Liver (tissue), 9 donors: ENCODE data around the gene MAPT. TPM values are rescaled to one million over a fixed set of nuclear protein-coding genes. Genes with fewer than 3 reads are reported as not detected.

Experiments used
- DNase-seq: peaks from one replicate; pipeline ENCODE4 v3.0.0-alpha.2; 2017; ENCODE audit warnings: low spot score
- H3K27ac ChIP-seq, 2 donors: one replicate each; pipeline ENCODE4 v1.7.0; 2013; ENCODE audit warnings: inconsistent platforms in 2 of 2, low read length in 2 of 2, control low read depth in 1 of 2, low read depth in 1 of 2, mild to moderate bottlenecking in 1 of 2
- H3K27me3 ChIP-seq, 4 donors: one replicate each; pipeline versions ENCODE4 v1.6.1 to v1.7.0; 2013; ENCODE audit warnings: low read length in 3 of 4, inconsistent platforms in 1 of 4, mild to moderate bottlenecking in 1 of 4, moderate library complexity in 1 of 4; ENCODE audit not compliant: control insufficient read depth in 4 of 4, insufficient read depth in 4 of 4
- H3K36me3 ChIP-seq, 4 donors: one replicate each; pipeline versions ENCODE4 v1.6.1 to v1.7.0; 2013; ENCODE audit warnings: low read length in 3 of 4, mild to moderate bottlenecking in 3 of 4, low read depth in 1 of 4, moderate library complexity in 1 of 4; ENCODE audit not compliant: control insufficient read depth in 4 of 4, insufficient read depth in 3 of 4
- H3K4me1 ChIP-seq, 4 donors: one replicate each; pipeline versions ENCODE4 v1.6.1 to v1.7.0; 2013; ENCODE audit warnings: low read length in 3 of 4, mild to moderate bottlenecking in 3 of 4, moderate library complexity in 1 of 4; ENCODE audit not compliant: control insufficient read depth in 4 of 4, insufficient read depth in 4 of 4
- H3K4me3 ChIP-seq, 3 donors: one replicate each; pipeline versions ENCODE4 v1.6.1 to v1.7.0; 2013; ENCODE audit warnings: low read length in 3 of 3, control low read depth in 1 of 3, low read depth in 1 of 3, mild to moderate bottlenecking in 1 of 3
- H3K9ac ChIP-seq, 2 donors: one replicate each; pipeline ENCODE4 v1.7.0; 2013; ENCODE audit warnings: low read length in 2 of 2, mild to moderate bottlenecking in 2 of 2, moderate library complexity in 2 of 2, control low read depth in 1 of 2, low read depth in 1 of 2
- H3K9me3 ChIP-seq, 4 donors: one replicate each; pipeline versions ENCODE4 v1.6.1 to v1.7.0; 2013; ENCODE audit warnings: low read length in 3 of 4; ENCODE audit not compliant: control insufficient read depth in 4 of 4
- ATF3 ChIP-seq: IDR thresholded peaks from 2 replicates; pipeline ENCODE4 v1.6.1; 2016; ENCODE audit warnings: antibody characterized with exemption
- EGR1 ChIP-seq, 2 donors: IDR thresholded peaks; 2 replicates each; pipeline ENCODE4 v1.6.1; 2016 to 2018; ENCODE audit warnings: antibody characterized with exemption in 2 of 2, low read depth in 2 of 2
- FOXA1 ChIP-seq: IDR thresholded peaks from 2 replicates; pipeline ENCODE4 v1.6.1; 2016; ENCODE audit warnings: antibody characterized with exemption
- FOXA2 ChIP-seq: IDR thresholded peaks from 2 replicates; pipeline ENCODE4 v1.6.1; 2016; ENCODE audit warnings: antibody characterized with exemption
- GABPA ChIP-seq, 2 donors: IDR thresholded peaks in 1 of 2; conservative IDR thresholded peaks in 1 of 2; 2 replicates each; pipeline ENCODE4 v1.6.1; 2016; ENCODE audit warnings: antibody characterized with exemption in 2 of 2, mild to moderate bottlenecking in 1 of 2, moderate library complexity in 1 of 2
- HNF4A ChIP-seq, 2 donors: conservative IDR thresholded peaks; 2 replicates each; pipeline ENCODE4 v1.6.1; 2016; ENCODE audit warnings: antibody characterized with exemption in 2 of 2, mild to moderate bottlenecking in 2 of 2
- JUND ChIP-seq, 2 donors: IDR thresholded peaks; 2 replicates each; pipeline ENCODE4 v1.6.1; 2016; ENCODE audit warnings: antibody characterized with exemption in 2 of 2
- RAD21 ChIP-seq, 2 donors: IDR thresholded peaks; 2 replicates each; pipeline ENCODE4 v1.6.1; 2016; ENCODE audit warnings: antibody characterized with exemption in 2 of 2, mild to moderate bottlenecking in 2 of 2
- RXRA ChIP-seq, 2 donors: IDR thresholded peaks; 2 replicates each; pipeline ENCODE4 v1.6.1; 2017 to 2018; ENCODE audit warnings: antibody characterized with exemption in 2 of 2, mild to moderate bottlenecking in 1 of 2
- SP1 ChIP-seq: IDR thresholded peaks from 2 replicates; pipeline ENCODE4 v1.6.1; 2018; ENCODE audit warnings: antibody characterized with exemption, mild to moderate bottlenecking
- TAF1 ChIP-seq: conservative IDR thresholded peaks from 2 replicates; pipeline ENCODE4 v1.6.1; 2016; ENCODE audit warnings: antibody characterized with exemption, mild to moderate bottlenecking
- YY1 ChIP-seq: IDR thresholded peaks from 2 replicates; pipeline ENCODE4 v1.6.1; 2016; ENCODE audit warnings: antibody characterized with exemption, mild to moderate bottlenecking
- WGBS: extraction: QIAGEN DNeasy Blood & Tissue Kit; methylation state at CpG from one replicate; pipeline ENCODE4 v1.1.7; 2013; 5-methylcytosine and 5-hydroxymethylcytosine counted together
- polyA plus RNA-seq, 2 donors: library from polyadenylated mRNA; stranded (reverse) in 1 of 2; unstranded in 1 of 2; fragments of 200-250 nt in 1 of 2; fragments of >200 nt in 1 of 2; fragmentation: Nextera tagmentation in 1 of 2; extraction: Ambion mirVana in 1 of 2; gene quantifications; one replicate each; pipeline versions ENCODE4 v1.2.1 to v1.2.3, GENCODE V29; 2013 to 2015
- total RNA-seq, 2 donors: library from RNA; depleted of rRNA; stranded (reverse); fragments of >200 nt; gene quantifications; one replicate each; pipeline ENCODE4 v1.2.3, GENCODE V29; 2014
- TF ChIP-seq, protein P1 (sequence below): IDR thresholded peaks from 2 replicates; pipeline ENCODE4 v1.6.1; 2016; ENCODE audit warnings: antibody characterized with exemption
- TF ChIP-seq, protein P2 (sequence below): IDR thresholded peaks from 2 replicates; pipeline ENCODE4 v1.6.1; 2016; ENCODE audit warnings: antibody characterized with exemption
- TF ChIP-seq, protein P3 (sequence below): fragments of 150-350 bp; IDR thresholded peaks from 2 replicates; pipeline ENCODE4 v1.5.1; 2017; ENCODE audit warnings: improper control_type of control experiment, low read depth, low read length; ENCODE audit not compliant: missing input control
- donor health status: healthy.
- donor health status: healthy.
- donor health status: healthy.
- donor health status: healthy.
- donor health status: healthy.

Gene MAPT
- total and polyA plus RNA-seq, 4 donors = 0.05 to 0.67 (median 0.27) TPM

DNA sequence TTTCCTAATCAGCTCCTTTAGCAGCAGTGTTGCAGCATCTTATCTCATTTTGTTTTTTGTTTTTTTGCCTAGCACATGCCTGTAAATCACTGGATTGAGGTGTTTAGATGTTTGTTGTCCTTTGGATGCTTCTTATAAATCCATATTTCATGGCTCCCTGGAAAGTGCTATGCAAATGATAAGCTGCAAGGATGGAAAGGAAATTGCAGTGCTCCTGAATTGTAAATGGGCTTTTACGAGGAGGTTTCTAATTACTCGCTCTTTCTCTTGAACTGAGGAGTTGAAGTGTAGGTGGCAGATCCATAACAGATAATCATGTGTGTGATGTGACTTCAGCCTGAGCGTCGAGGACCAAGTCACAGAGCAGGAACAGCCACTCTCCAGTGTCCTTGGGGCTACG lies 45.0 kb downstream of the MAPT start:
- no peak overlapping the region for H3K4me3 ChIP-seq
- H3K27me3 ChIP-seq = no peaks in the 10 kb centered on the region
- no peak overlapping the region for H3K27ac ChIP-seq
- 82% methylated on average over 5 of the region's 5 CpGs for WGBS
- TF ChIP-seq RXRA (IDR thresholded peaks at IDR 0.05) = peak in 1 of 2 donors; percentile 39
- TF ChIP-seq, protein P1, sequence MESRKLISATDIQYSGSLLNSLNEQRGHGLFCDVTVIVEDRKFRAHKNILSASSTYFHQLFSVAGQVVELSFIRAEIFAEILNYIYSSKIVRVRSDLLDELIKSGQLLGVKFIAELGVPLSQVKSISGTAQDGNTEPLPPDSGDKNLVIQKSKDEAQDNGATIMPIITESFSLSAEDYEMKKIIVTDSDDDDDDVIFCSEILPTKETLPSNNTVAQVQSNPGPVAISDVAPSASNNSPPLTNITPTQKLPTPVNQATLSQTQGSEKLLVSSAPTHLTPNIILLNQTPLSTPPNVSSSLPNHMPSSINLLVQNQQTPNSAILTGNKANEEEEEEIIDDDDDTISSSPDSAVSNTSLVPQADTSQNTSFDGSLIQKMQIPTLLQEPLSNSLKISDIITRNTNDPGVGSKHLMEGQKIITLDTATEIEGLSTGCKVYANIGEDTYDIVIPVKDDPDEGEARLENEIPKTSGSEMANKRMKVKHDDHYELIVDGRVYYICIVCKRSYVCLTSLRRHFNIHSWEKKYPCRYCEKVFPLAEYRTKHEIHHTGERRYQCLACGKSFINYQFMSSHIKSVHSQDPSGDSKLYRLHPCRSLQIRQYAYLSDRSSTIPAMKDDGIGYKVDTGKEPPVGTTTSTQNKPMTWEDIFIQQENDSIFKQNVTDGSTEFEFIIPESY = no peak
- no peaks in the 10 kb centered on the region for H3K9me3 ChIP-seq
- DNase-seq = no peak
- H3K9ac ChIP-seq = no peak overlapping the region
- H3K4me1 ChIP-seq = peaks cover 7 to 48% (median 31%) of the 10 kb centered on the region in 4 donors
- H3K36me3 ChIP-seq = no peaks in the 10 kb centered on the region

DNA sequence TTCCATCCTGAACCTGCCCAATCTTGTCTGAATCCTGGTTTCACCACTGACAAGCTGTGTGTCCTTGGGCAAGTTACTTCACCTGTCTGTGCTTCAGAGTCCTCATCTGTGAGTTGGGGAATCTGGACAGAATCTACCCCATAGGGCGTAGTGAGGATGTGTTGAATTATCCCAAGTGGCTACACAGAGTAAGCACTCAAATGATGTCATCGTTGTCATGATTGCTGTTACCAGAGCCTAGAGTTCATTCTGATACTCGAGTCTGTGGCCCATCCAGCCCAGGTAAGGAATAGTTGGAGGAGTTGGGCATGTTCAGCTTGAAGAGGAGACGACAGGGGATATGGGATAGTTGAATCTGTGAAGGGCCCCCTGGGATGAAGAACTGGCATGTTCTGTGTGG lies 45.9 kb downstream of the MAPT start:
- Histone ChIP-seq H3K9me3 (no peaks in the 10 kb centered on the region), H3K27me3 (no peaks in the 10 kb centered on the region), H3K36me3 (no peaks in the 10 kb centered on the region), H3K4me1 (peaks cover 7 to 48% (median 30%) of the 10 kb centered on the region in 4 donors), H3K4me3 (no peak overlapping the region), H3K9ac (no peak overlapping the region), H3K27ac (no peak overlapping the region)
- TF ChIP-seq HNF4A (conservative IDR thresholded peaks at IDR 0.05) = no peak
- TF ChIP-seq, protein P2, sequence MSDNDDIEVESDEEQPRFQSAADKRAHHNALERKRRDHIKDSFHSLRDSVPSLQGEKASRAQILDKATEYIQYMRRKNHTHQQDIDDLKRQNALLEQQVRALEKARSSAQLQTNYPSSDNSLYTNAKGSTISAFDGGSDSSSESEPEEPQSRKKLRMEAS = no peak
- TF ChIP-seq, protein P3, sequence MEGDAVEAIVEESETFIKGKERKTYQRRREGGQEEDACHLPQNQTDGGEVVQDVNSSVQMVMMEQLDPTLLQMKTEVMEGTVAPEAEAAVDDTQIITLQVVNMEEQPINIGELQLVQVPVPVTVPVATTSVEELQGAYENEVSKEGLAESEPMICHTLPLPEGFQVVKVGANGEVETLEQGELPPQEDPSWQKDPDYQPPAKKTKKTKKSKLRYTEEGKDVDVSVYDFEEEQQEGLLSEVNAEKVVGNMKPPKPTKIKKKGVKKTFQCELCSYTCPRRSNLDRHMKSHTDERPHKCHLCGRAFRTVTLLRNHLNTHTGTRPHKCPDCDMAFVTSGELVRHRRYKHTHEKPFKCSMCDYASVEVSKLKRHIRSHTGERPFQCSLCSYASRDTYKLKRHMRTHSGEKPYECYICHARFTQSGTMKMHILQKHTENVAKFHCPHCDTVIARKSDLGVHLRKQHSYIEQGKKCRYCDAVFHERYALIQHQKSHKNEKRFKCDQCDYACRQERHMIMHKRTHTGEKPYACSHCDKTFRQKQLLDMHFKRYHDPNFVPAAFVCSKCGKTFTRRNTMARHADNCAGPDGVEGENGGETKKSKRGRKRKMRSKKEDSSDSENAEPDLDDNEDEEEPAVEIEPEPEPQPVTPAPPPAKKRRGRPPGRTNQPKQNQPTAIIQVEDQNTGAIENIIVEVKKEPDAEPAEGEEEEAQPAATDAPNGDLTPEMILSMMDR = no peak
- no peak for TF ChIP-seq EGR1 (IDR thresholded peaks at IDR 0.05; ENCODE audit: low read depth in 2 of 2)
- no peak for TF ChIP-seq GABPA (IDR thresholded peaks at IDR 0.05 in 1 of 2, conservative IDR thresholded peaks at IDR 0.05 in 1 of 2)
- TF ChIP-seq, protein P1 = no peak
- no peak for TF ChIP-seq RAD21 (IDR thresholded peaks at IDR 0.05)
- no peak for TF ChIP-seq FOXA1
- 87% methylated on average over 4 of the region's 4 CpGs for WGBS
- DNase-seq = no peak

DNA sequence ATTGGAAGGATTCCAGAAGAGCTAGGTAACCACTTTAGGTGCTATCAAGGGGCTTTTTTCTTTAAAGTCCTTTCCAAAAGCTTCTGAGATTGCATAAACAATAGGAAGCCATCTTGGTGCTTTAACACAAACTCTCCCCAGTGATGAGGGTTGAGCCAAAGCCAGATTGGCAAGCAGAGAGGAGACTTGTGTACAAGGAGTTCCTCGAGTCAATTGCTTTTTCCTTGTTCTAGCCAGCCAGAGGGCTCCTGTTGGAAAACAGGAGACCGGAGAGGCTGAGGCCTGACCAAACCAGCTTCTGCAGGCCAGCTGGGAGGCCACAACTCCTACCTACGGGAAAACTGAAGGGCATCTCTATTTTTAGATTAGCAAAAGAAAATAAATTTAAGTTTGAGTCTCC lies 46.5 kb downstream of the MAPT start:
- Histone ChIP-seq H3K36me3 (no peaks in the 10 kb centered on the region), H3K27me3 (no peaks in the 10 kb centered on the region), H3K9me3 (no peaks in the 10 kb centered on the region), H3K4me1 (peaks cover 7 to 48% (median 30%) of the 10 kb centered on the region in 4 donors), H3K27ac (no peak overlapping the region), H3K4me3 (no peak overlapping the region), H3K9ac (no peak overlapping the region)
- DNase-seq = no peak
- WGBS = 74% methylated on average over 3 of the region's 3 CpGs
- TF ChIP-seq TAF1 (no peak), JUND (IDR thresholded peaks at IDR 0.05) (no peak), FOXA1 (no peak), ATF3 (no peak), FOXA2 (no peak), HNF4A (conservative IDR thresholded peaks at IDR 0.05) (no peak), SP1 (no peak), YY1 (no peak)
- TF ChIP-seq, protein P3 = no peak
